Measurements from ENCODE around the gene BMP7.

The BMP7 gene

DNA sequence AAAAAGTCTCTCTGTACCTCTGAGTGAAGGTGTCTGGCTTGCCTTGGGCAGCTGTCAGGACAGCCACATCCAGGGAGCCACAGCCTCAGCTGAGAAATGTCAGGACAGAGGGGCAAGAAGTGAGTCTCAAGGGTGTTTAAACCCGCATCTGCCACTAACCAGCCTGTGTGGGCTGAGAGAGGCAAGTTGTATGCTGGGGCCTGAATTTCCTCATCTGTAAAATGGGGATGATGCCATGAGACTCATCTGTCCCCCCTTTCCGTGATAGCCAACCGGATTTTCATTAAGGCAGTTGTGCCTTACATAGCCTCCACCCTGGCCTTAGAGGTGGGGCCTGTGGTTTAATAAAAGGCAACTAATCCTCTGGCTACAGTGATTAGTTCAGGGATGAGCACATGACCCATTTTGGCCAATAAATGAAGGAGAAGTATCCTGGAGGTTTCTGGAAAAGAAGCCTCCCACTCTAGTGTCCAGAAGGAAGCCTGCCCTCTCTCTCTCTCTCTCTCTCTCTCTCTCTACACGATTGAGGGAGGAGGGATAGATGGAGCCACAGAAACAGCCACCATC, 79.3 kb downstream of the BMP7 start:
- DNase-seq = no peak

- no peak for DNase-seq
These were observed 80.2 kb downstream of the BMP7 start for GRCh38 chr20:57186192-57186591.

GRCh38 chr20:57185188-57185743, 81.2 kb downstream of the BMP7 start:
- DNase-seq = no peak

GRCh38 chr20:57183457-57184009, 82.9 kb downstream of the BMP7 start:
- DNase-seq = no peak

GRCh38 chr20:57181639-57182038, 84.8 kb downstream of the BMP7 start:
- DNase-seq = no peak

- no peak for DNase-seq
These were observed 85.5 kb downstream of the BMP7 start for GRCh38 chr20:57180954-57181353.

DNA sequence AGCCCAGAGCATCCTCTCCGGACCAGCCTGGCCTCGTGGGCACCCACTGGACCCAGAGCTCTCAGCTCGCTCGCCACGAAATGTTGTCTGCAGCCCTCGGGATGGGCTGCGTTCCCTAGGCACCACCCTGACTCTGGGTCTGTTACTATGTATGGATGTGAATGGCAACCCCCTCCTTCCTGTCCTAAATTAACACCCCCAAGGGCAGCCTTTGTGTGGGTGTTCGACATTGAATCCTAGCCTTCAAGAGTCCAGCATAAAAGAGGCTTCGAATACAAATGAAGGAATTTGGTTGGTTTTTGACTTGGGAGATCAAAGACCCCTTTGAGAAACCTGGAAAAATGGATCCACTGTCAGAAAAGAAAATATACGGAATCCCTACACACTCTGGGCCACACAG, 86.1 kb downstream of the BMP7 start:
- DNase-seq = no peak

GRCh38 chr20:57179265-57179664, 87.2 kb downstream of the BMP7 start:
- no peak for DNase-seq

DNA sequence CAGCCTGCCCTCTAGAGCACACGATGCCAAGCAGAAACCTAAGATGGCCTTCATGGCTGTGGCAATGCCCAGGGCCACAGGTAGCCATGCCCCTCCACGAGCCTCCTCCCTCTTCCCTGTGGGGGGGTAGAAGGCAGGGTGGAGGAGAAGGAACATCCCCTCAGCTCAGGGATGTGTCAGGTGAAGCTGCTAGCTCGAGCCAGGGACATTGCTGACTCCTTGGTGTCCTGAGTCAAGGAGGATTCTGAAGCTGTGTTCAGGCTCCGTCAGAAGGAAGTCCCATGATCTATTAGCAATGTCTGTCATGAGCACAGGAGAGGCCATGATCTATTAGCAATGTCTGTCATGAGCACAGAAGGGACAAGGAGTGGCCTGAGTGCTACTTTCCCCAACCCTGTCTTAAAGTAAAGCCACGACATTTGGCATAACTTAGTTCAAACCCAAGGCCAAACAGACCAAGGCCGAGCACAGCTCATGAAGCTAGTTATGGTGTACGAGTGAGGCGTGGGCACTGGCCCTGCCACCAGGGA, 87.8 kb downstream of the BMP7 start:
- no peak for DNase-seq

DNA sequence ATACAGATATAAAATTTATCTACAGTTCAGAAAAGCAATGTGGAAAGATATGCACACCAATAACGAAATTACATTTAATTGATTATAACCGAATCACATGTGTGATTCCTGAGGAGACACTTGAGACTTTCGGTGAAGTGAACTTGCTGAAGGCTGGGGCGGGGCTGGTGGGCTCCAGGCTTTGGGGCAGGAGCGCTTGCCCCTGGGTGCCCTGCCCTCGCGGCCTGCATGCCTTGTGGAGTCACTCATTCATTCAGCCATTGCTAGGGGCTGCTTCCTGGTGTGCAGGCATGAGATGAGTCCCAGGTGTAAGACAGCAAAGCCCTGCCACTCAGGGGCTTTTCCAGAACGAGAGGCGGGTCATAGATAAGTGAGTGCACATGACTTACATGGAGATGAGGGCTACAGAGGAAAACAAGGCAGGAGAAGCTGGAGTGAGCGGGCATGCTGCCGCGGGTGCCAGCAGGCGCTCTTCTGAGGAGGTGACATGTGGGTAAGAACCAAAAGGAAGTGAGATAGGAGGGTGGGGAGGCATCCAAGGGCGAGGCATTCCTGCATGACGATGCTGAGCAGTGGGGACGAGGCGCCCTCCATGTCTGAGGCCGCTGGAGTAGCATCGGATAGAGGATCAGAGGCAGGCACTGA, 88.7 kb downstream of the BMP7 start:
- no peak for DNase-seq

DNA sequence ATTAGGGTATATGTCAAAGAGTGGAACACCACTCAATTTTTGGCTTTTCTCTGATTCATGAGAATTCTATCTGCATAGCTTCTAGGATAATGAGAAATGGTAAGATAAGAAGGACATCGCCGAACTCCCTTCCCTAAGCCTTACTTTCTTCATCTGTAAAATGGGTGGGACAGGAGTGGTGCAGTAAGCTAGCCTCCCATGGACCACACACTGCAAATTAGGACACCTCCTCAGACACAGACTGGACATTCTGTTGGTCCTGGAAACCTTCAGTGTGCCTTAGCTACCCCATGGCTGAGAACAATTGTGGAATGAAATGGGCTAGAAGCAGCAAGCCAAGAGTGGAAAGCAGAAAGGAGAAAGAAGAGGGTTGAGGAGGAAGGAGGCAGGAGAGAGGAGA, 89.6 kb downstream of the BMP7 start:
- no peak for DNase-seq

GRCh38 chr20:57175397-57176010, 90.9 kb downstream of the BMP7 start:
- no peak for DNase-seq

DNA sequence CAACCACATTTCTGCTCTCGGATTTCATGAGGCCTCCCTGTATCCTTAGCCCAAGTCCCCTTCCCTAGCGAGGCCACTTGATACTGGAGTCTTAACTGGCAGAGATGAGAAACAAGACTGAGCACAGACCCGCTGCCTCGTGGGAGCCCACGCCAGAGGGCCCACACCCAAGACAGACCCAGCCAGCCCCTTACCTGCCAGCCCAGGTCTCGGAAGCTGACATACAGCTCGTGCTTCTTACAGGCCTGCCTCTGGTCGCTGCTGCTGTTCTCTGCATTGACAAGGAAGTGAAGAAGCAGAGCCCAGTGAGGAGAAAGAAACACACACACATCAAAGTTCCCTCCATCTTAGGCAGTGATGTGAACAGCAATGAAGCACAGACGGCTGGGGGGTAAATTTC, 91.7 kb downstream of the BMP7 start:
- DNase-seq = no peak

GRCh38 chr20:57173986-57174385, 92.5 kb downstream of the BMP7 start:
- no peak for DNase-seq

DNA sequence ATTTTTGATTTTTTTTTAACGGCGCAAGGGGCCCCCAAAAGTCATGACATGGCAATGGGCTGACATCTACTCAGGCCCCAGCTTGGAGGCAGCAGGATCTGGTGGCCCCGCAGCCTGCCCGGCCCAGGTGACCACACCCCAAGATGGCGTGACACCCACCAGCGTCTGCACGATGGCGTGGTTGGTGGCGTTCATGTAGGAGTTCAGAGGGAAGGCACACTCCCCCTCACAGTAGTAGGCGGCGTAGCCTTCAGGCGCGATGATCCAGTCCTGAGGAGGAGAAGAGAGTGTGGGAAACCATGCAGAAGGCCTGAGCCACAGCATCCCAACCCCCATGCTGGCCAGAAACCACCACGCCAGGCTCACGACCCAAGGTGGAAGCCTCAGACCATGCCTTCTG, 93.4 kb downstream of the BMP7 start:
- no peak for DNase-seq

GRCh38 chr20:57170343-57170742, 96.1 kb downstream of the BMP7 start:
- no peak for DNase-seq

DNA sequence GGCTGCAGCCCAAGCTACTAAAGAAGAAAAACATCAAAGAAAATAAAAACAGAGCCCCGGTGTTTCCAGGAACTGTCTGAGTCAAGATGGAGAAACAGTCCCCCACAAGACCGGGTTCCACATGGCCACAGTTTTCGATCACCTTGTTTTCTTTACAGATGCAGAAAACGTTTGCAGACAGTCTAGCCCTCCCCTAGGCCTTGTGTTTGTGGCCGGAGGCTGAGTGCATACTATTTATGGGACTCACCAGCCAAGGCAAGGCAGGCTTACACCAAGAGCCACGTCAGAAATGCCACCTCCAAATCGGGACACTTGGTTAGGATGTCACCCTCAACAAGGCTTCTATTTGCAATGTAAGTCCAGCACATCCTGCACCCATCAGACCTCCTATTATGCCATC, 97.3 kb downstream of the BMP7 start:
- no peak for DNase-seq

GRCh38 chr20:57167971-57168701, 98.3 kb downstream of the BMP7 start:
- DNase-seq = no peak

DNA sequence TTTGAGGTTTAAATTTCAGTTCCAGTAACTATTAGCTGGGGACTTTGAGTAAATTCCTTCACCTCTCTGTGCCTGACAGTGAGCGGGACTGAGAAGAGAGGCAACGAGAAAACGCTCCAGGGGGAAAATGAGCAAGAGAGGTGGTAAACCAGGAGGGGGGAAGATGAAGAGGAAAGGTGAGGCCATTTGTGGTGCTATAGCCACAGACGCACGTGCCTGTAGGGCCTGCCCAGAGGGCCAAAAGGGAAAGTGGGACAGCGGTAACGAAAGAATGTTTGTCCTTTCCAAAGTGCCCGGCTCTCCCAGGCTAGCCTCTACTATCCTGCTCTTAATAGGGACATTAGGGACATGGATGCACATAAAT, 99.2 kb downstream of the BMP7 start:
- DNase-seq = no peak

- DNase-seq = no peak
These were observed 99.7 kb downstream of the BMP7 start for GRCh38 chr20:57166568-57167291.

DNA sequence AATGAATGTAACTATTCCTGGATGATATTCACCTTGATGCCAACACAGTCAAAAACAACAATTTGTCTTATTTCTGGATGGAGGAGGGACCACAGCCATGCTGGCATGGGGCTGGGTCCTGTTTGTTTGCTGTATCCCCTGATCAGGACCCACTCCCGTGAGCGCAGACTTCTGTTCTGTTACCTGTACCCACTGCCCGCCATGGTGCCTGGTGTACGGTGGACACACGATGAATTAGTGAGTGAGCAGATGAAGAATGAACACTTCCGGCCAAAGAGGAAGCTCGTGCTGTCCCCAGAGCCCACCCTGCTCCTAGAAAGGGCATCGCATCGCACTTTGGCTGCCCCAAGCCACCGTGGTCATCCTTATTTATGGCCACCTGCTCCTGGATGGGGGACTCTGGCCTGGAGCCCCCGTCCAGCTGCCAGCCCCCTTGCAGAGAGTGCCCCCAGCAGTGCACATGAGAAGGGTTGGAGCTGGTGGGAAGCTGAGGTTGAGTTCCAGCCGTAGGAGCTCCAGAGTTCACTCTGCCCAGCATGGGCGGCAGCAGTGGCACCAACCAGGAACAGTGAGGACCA, 100.9 kb downstream of the BMP7 start:
- DNase-seq = no peak

DNA sequence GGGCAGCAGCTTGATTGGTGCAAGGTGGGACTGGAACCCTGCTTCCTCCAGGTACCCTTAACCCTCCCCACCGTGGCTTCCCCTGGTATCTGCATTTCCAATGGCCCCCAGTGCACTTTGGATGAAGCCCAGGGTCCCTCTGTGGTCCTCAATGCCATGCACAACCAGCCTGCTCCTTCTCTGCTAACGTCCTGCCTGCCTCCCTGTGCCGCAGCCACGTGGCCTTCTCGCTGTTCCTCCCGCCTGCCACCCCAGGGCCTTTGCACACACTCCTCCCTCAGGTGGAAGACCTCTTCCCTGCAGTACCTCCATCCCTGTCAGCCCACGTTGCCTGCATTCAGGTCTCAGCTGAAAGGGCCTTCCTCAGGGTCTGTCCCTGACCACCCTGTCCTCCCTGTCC, 101.6 kb downstream of the BMP7 start:
- DNase-seq = no peak
